Body of pancreas (tissue), 4 donors: ENCODE data around the gene CLCF1.
A peak's percentile ranks its signal among the peaks of the same experiment; 100 is the strongest.

Source experiments
- POLR2A ChIP-seq, 3 donors: fragments of 450-650 bp; IDR thresholded peaks; one replicate each; pipeline ENCODE4 v1.6.1; 2016; ENCODE audit warnings: antibody characterized with exemption in 3 of 3, mild to moderate bottlenecking in 2 of 3
- TF ChIP-seq, protein P1 (sequence below), 7 experiments: fragments of 450-650 bp in 4 of 7; fragments of 200-600 bp in 3 of 7; sonication (generic) in 3 of 7; IDR thresholded peaks; one replicate each; pipeline ENCODE4 v1.5.1; 2016 to 2019; ENCODE audit warnings: antibody characterized with exemption in 7 of 7

DNA sequence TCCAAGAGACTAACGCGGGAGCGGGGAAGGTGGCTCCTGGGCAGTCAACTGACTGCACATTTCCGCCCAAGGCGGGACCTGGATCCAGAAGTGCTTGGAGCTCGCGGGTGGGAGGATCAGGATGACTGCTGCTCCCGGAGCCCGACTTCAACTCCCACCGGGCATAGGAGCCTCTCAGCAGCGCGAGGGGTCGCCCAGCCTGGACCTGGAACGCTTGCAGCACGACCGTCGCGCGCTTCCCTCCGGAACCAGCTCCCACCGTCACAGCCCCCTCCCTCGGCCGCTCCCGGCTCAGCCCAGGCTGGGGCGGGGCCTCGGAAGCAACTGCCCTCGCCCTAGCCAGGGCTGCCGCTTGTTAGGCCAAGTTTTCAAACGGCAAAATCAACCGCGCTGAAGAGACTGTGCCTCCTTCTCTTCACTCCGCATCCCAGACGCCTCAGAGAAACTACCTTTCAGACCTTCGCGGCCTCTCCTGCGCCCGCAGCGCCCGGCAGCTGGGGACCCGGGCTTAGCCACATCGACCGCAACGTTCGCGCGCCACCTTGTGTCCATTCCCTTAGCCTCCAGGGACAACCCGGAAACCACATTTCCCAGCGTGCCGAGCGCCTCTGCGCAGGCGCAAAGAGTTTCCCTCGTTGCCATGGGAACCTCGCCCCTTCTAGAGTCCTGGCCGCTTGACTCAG, 56.1 kb downstream of the CLCF1 start:
- TF ChIP-seq, protein P1, sequence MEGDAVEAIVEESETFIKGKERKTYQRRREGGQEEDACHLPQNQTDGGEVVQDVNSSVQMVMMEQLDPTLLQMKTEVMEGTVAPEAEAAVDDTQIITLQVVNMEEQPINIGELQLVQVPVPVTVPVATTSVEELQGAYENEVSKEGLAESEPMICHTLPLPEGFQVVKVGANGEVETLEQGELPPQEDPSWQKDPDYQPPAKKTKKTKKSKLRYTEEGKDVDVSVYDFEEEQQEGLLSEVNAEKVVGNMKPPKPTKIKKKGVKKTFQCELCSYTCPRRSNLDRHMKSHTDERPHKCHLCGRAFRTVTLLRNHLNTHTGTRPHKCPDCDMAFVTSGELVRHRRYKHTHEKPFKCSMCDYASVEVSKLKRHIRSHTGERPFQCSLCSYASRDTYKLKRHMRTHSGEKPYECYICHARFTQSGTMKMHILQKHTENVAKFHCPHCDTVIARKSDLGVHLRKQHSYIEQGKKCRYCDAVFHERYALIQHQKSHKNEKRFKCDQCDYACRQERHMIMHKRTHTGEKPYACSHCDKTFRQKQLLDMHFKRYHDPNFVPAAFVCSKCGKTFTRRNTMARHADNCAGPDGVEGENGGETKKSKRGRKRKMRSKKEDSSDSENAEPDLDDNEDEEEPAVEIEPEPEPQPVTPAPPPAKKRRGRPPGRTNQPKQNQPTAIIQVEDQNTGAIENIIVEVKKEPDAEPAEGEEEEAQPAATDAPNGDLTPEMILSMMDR (IDR thresholded peaks at IDR 0.05) = peak; percentile 80 to 100 (median 99)
- TF ChIP-seq POLR2A (IDR thresholded peaks at IDR 0.05) = peak; percentile 30 to 75 (median 69)
